ENCODE data around the gene NSG1. TPM values are rescaled to one million over a fixed set of nuclear protein-coding genes. Genes with fewer than 3 reads are reported as not detected.

The NSG1 gene
- total and polyA plus RNA-seq, 7 donors: 1.4 to 9.6 (median 3.8) TPM

- TF ChIP-seq POLR2A (IDR thresholded peaks at IDR 0.05): no peak
- TF ChIP-seq, protein P1, sequence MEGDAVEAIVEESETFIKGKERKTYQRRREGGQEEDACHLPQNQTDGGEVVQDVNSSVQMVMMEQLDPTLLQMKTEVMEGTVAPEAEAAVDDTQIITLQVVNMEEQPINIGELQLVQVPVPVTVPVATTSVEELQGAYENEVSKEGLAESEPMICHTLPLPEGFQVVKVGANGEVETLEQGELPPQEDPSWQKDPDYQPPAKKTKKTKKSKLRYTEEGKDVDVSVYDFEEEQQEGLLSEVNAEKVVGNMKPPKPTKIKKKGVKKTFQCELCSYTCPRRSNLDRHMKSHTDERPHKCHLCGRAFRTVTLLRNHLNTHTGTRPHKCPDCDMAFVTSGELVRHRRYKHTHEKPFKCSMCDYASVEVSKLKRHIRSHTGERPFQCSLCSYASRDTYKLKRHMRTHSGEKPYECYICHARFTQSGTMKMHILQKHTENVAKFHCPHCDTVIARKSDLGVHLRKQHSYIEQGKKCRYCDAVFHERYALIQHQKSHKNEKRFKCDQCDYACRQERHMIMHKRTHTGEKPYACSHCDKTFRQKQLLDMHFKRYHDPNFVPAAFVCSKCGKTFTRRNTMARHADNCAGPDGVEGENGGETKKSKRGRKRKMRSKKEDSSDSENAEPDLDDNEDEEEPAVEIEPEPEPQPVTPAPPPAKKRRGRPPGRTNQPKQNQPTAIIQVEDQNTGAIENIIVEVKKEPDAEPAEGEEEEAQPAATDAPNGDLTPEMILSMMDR (IDR thresholded peaks at IDR 0.05): no peak
- TF ChIP-seq POLR2AphosphoS5 (IDR thresholded peaks at IDR 0.05): no peak
- no peak for TF ChIP-seq EP300 (IDR thresholded peaks at IDR 0.05)
- WGBS, 2 donors: 91 to 96% methylated on average over 8 of the region's 8 CpGs
- intact Hi-C loops (cut with DNase I): no loop called here
- H3K27ac ChIP-seq: no peak overlapping the region
- H3K36me3 ChIP-seq: peaks cover 14 to 75% (median 46%) of the 10 kb centered on the region in 4 donors
- no peaks in the 10 kb centered on the region for H3K4me1 ChIP-seq
- no peaks in the 10 kb centered on the region for H3K9me3 ChIP-seq
- H3K4me3 ChIP-seq: no peak overlapping the region
- DNase-seq: no peak
- H3K27me3 ChIP-seq: no peaks in the 10 kb centered on the region
These were observed 70.1 kb downstream of the NSG1 start for GRCh38 chr4:4456816-4457578.

DNA sequence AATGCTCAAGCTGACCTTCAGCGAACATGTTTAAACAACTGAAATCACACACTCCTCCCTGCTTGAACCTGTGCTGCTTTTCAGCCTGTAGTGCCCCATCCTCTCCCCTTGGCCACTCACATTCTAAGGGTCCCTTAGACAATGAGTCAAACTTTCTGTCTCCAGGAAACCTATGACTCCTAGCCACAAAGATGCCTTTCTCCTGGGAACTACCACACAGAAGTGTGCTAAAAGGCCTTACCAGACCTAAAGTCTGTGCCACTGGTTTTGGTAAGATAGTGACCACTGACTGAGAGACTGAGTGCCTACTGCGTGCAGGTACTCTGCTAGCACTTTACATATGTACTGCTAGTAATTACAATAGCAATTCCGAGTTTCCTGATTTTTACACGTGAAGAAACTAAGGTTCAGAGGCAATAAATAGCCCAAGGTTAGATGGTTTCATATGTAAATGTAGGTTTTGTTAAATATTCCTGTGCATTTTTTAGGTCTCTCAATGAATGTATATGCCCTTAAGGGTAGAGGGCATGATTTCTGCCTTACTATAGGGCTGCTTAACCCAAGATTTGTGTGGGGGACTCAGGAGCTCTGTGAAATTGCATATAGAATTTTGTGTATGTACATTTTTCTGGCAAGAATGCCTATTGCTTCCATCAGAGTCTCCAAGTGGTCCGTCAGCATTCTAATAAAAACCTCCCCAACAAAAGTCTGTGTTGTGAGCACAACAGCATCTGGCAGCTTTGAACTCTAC lies 71.1 kb downstream of the NSG1 start:
- no peak for DNase-seq
- Histone ChIP-seq H3K36me3 (peaks cover 14 to 66% (median 38%) of the 10 kb centered on the region in 4 donors), H3K9me3 (no peaks in the 10 kb centered on the region), H3K27ac (no peak overlapping the region), H3K4me3 (no peak overlapping the region), H3K4me1 (no peaks in the 10 kb centered on the region), H3K27me3 (no peaks in the 10 kb centered on the region)
- TF ChIP-seq POLR2A (IDR thresholded peaks at IDR 0.05): no peak
- no peak for TF ChIP-seq EP300 (IDR thresholded peaks at IDR 0.05)
- TF ChIP-seq, protein P1 (IDR thresholded peaks at IDR 0.05): no peak
- TF ChIP-seq POLR2AphosphoS5 (IDR thresholded peaks at IDR 0.05): no peak
- intact Hi-C loops (cut with DNase I): no loop called here
- 77 to 89% methylated on average over 5 of the region's 5 CpGs for WGBS, 2 donors

DNA sequence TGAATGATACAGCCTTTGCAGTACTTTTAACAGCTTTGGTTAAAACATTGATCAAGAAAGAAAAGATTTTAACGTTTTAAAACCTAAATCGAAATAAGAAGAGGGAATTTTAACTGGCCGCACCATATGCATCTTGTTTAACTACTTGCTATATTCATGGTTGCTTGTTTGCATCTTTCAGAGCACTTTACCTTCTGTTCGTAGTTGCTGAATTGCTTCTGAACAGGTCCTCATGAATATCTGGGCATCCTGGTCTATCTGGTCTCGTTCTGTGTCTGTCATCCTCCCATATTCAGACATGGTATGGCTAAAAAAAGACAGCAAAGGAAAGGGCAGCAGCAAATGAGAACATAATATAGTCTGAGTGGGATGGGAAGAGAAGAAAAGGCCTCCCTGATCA lies 72.3 kb downstream of the NSG1 start:
- intact Hi-C loops (cut with DNase I): no loop called here

GRCh38 chr4:4460759-4461158 lies 73.9 kb downstream of the NSG1 start:
- Histone ChIP-seq H3K9me3 (no peaks in the 10 kb centered on the region), H3K27me3 (no peaks in the 10 kb centered on the region), H3K4me1 (no peaks in the 10 kb centered on the region), H3K27ac (no peak overlapping the region), H3K4me3 (no peak overlapping the region), H3K36me3 (peaks cover 14 to 56% (median 18%) of the 10 kb centered on the region in 4 donors)
- TF ChIP-seq POLR2A (IDR thresholded peaks at IDR 0.05): no peak
- no peak for TF ChIP-seq EP300 (IDR thresholded peaks at IDR 0.05)
- TF ChIP-seq POLR2AphosphoS5 (IDR thresholded peaks at IDR 0.05): no peak
- TF ChIP-seq, protein P1 (IDR thresholded peaks at IDR 0.05): no peak
- 94 to 96% methylated on average over 6 of the region's 6 CpGs for WGBS, 2 donors
- DNase-seq: no peak
- intact Hi-C loops (cut with DNase I): no loop called here

More for the DNA sequence above, 72.3 kb downstream of the NSG1 start:
- DNase-seq: no peak
- TF ChIP-seq EP300 (IDR thresholded peaks at IDR 0.05): no peak
- TF ChIP-seq, protein P1 (IDR thresholded peaks at IDR 0.05): no peak
- no peak for TF ChIP-seq POLR2AphosphoS5 (IDR thresholded peaks at IDR 0.05)
- TF ChIP-seq POLR2A (IDR thresholded peaks at IDR 0.05): no peak
- no peaks in the 10 kb centered on the region for H3K4me1 ChIP-seq
- H3K9me3 ChIP-seq: no peaks in the 10 kb centered on the region
- no peak overlapping the region for H3K27ac ChIP-seq
- no peak overlapping the region for H3K4me3 ChIP-seq
- H3K27me3 ChIP-seq: no peaks in the 10 kb centered on the region
- H3K36me3 ChIP-seq: peaks cover 14 to 57% (median 26%) of the 10 kb centered on the region in 4 donors
- 94 to 96% methylated on average over 5 of the region's 5 CpGs for WGBS, 2 donors

Measured in sigmoid colon (tissue), 7 donors.